Cardiac septum (tissue), 1 donor: ENCODE results near the gene ABRAXAS1. TPM values are rescaled to one million over a fixed set of nuclear protein-coding genes. Genes with fewer than 3 reads are reported as not detected.

Source experiments
- DNase-seq: peaks from one replicate; pipeline ENCODE4 v3.0.0-alpha.2; 2020; ENCODE audit warnings: low spot score
- intact Hi-C: fragments of 100-400 bp; cut with DNase I; formaldehyde crosslinking; loops from one replicate; pipeline ENCODE4 v1.14.0; 2022
- total RNA-seq: library from RNA; stranded (reverse); fragmentation: NEBNext Ultra II Directional; extraction: Animal tissue kit (Norgen Biotek cat#: 25700); gene quantifications from one replicate; pipeline ENCODE4 v1.2.1, GENCODE V29; 2021
- donor health status: DM: no; HTN: no; CAD: no.

The ABRAXAS1 gene
- total RNA-seq, 1 donor from 2014 or later: 6.4 TPM

GRCh38 chr4:83455281-83456183, 29.4 kb downstream of the ABRAXAS1 start, which contains the start of the genes HELQ and MRPS18C:
Gene HELQ, minus strand, starts transcription at chr4:83455823. Its CDS starts 130 bp downstream, at chr4:83455693.
Gene MRPS18C, plus strand, starts transcription at chr4:83456058. Its CDS starts 20 bp downstream, at chr4:83456078.
- intact Hi-C loops: loop anchor here (2.0 to 10.0 kb wide), 3 partner anchors 29 to 551 kb away; partner anchors contain the start of genes ABRAXAS1, COQ2 and THAP9
- peak; percentile 97 for DNase-seq

GRCh38 chr4:83454686-83455085, 30.2 kb downstream of the ABRAXAS1 start:
- DNase-seq: no peak
- intact Hi-C loops: loop anchor here (2.0 to 10.0 kb wide), 3 partner anchors 30 to 550 kb away; partner anchors contain the start of genes ABRAXAS1, COQ2 and THAP9

- DNase-seq: no peak
- intact Hi-C loops: no loop called here
Observed at GRCh38 chr4:83449009-83449408, 35.9 kb downstream of the ABRAXAS1 start.

- intact Hi-C loops: no loop called here
- DNase-seq: no peak
Observed at GRCh38 chr4:83440899-83441298, 44.0 kb downstream of the ABRAXAS1 start.

- intact Hi-C loops: no loop called here
- DNase-seq: no peak
Observed at GRCh38 chr4:83440148-83440814, 44.6 kb downstream of the ABRAXAS1 start.

GRCh38 chr4:83438719-83439118, 46.2 kb downstream of the ABRAXAS1 start:
- DNase-seq: no peak
- intact Hi-C loops: no loop called here

- intact Hi-C loops: no loop called here
- DNase-seq: no peak
Observed at GRCh38 chr4:83436680-83437079, 48.2 kb downstream of the ABRAXAS1 start.

- intact Hi-C loops: no loop called here
- DNase-seq: no peak
Observed at GRCh38 chr4:83431200-83431599, 53.7 kb downstream of the ABRAXAS1 start.

GRCh38 chr4:83418211-83418610, 66.7 kb downstream of the ABRAXAS1 start:
- intact Hi-C loops: no loop called here
- no peak for DNase-seq

- DNase-seq: no peak
- intact Hi-C loops: no loop called here
Observed at GRCh38 chr4:83417566-83417965, 67.3 kb downstream of the ABRAXAS1 start.

- intact Hi-C loops: no loop called here
- no peak for DNase-seq
Observed at GRCh38 chr4:83413676-83414075, 71.2 kb downstream of the ABRAXAS1 start.

Other genes starting within 250 kb of the ABRAXAS1 start
- 13.1 TPM for gene COQ2, start 200.3 kb downstream of the ABRAXAS1 start, total RNA-seq
- gene HPSE, start 150.3 kb downstream of the ABRAXAS1 start, total RNA-seq: 0.97 TPM
- gene HELQ, start 29.3 kb downstream of the ABRAXAS1 start, total RNA-seq: 11.1 TPM
- gene MRPS18C, start 29.0 kb downstream of the ABRAXAS1 start, total RNA-seq: 39.1 TPM
- gene GPAT3, start 51.0 kb upstream of the ABRAXAS1 start, total RNA-seq: 38.5 TPM